GM12878 (cell line): Measurements from ENCODE around the gene CD300H. TPM values are rescaled to one million over a fixed set of nuclear protein-coding genes. Genes with fewer than 3 reads are reported as not detected.
A peak's percentile ranks its signal among the peaks of the same experiment; 100 is the strongest.

Experiments
- ASH2L ChIP-seq: fragments of 300-600, 200-600 bp; sonication (generic); IDR thresholded peaks from 2 replicates; pipeline ENCODE4 v1.6.1; 2017; ENCODE audit warnings: low read depth, mild to moderate bottlenecking, borderline replicate concordance
- BHLHE40 ChIP-seq, 2 experiments: fragments of 450-650 bp in 1 of 2; IDR thresholded peaks; 2 replicates each; pipeline ENCODE4 v1.6.1; 2011 to 2017; ENCODE audit warnings: low read depth in 2 of 2, borderline replicate concordance in 1 of 2, improper control_type of control experiment in 1 of 2, low read length in 1 of 2, mild to moderate bottlenecking in 1 of 2
- CREB1 ChIP-seq: IDR thresholded peaks from 2 replicates; pipeline ENCODE4 v1.6.1; 2012; ENCODE audit warnings: low read depth, mild to moderate bottlenecking, inconsistent platforms
- EED ChIP-seq: sonication (generic); IDR thresholded peaks from 2 replicates; pipeline ENCODE4 v1.6.1; 2016; ENCODE audit warnings: antibody characterized with exemption, low read depth
- EP300 ChIP-seq, 2 experiments: fragments of 150-350 bp in 1 of 2; IDR thresholded peaks; 2 replicates each; pipeline ENCODE4 v1.6.1; 2011 to 2012; ENCODE audit warnings: low read depth in 2 of 2, low read length in 2 of 2, borderline replicate concordance in 1 of 2, improper control_type of control experiment in 1 of 2, inconsistent platforms in 1 of 2; ENCODE audit not compliant: control insufficient read depth in 1 of 2
- EZH2 ChIP-seq: IDR thresholded peaks from 2 replicates; pipeline ENCODE4 v1.6.1; 2012; ENCODE audit warnings: low read depth, mild to moderate bottlenecking, control low read depth, inconsistent platforms, low read length, borderline replicate concordance; ENCODE audit not compliant: control insufficient read depth
- FOS ChIP-seq: IDR thresholded peaks from 3 replicates; pipeline ENCODE4 v1.6.1; 2011; ENCODE audit warnings: borderline replicate concordance; ENCODE audit not compliant: insufficient read length; ENCODE audit errors: extremely low read depth
- NFIC ChIP-seq: IDR thresholded peaks from 2 replicates; pipeline ENCODE4 v1.6.1; 2012; ENCODE audit warnings: low read depth, mild to moderate bottlenecking, inconsistent platforms, low read length, moderate library complexity
- RAD51 ChIP-seq: fragments of 450-650 bp; IDR thresholded peaks from 2 replicates; pipeline ENCODE4 v1.6.1; 2016; ENCODE audit warnings: moderate library complexity, mild to moderate bottlenecking, inconsistent platforms
- SMC3 ChIP-seq: IDR thresholded peaks from 2 replicates; pipeline ENCODE4 v1.6.1; 2011; ENCODE audit warnings: low read length, improper control_type of control experiment, borderline replicate concordance
- SREBF1 ChIP-seq: IDR thresholded peaks from 2 replicates; pipeline ENCODE4 v1.6.1; 2012; ENCODE audit warnings: mild to moderate bottlenecking, low read length
- ZZZ3 ChIP-seq: IDR thresholded peaks from 2 replicates; pipeline ENCODE4 v1.6.1; 2011; ENCODE audit warnings: low read depth; ENCODE audit not compliant: control insufficient read depth, insufficient read length
- polyA plus RNA-seq, 11 experiments: library from polyadenylated mRNA; depleted of rRNA in 4 of 11; unstranded in 6 of 11; stranded (reverse) in 5 of 11; fragments of >200 nt; fragmentation: Nextera tagmentation in 4 of 11; fragmentation: Illumina TruSeq in 1 of 11; extraction: Ambion mirVana in 4 of 11; extraction: Trizol in 1 of 11; gene quantifications; 1 replicate in 1 of 11; 2 replicates in 10 of 11; pipeline versions ENCODE4 v1.2.1 to v1.2.3, GENCODE V29; 2011 to 2016; ENCODE audit warnings: inconsistent platforms in 2 of 11, missing spikeins in 2 of 11, low read depth in 1 of 11
- total RNA-seq, 4 experiments: library from RNA; depleted of rRNA in 3 of 4; stranded (reverse); fragments of >200 nt in 3 of 4; fragmentation: Illumina TruSeq in 1 of 4; extraction: Trizol in 1 of 4; gene quantifications; 2 replicates each; pipeline versions ENCODE4 v1.2.1 to v1.2.3, GENCODE V29; 2013 to 2021
- TF ChIP-seq, protein P1 (sequence below): IDR thresholded peaks from 2 replicates; pipeline ENCODE4 v1.6.1; 2012; ENCODE audit warnings: low read length, inconsistent platforms
- TF ChIP-seq, protein P2 (sequence below): fragments of 450-650 bp; IDR thresholded peaks from 2 replicates; pipeline ENCODE4 v1.6.1; 2018; ENCODE audit warnings: borderline replicate concordance, mild to moderate bottlenecking; ENCODE audit not compliant: partially characterized antibody
- TF ChIP-seq, protein P3 (sequence below): fragments of 450-650 bp; IDR thresholded peaks from 2 replicates; pipeline ENCODE4 v1.6.1; 2016; ENCODE audit warnings: mild to moderate bottlenecking
- TF ChIP-seq, protein P4 (sequence below): IDR thresholded peaks from 2 replicates; pipeline ENCODE4 v1.6.1; 2011; ENCODE audit warnings: mild to moderate bottlenecking, low read depth, low read length, moderate library complexity; ENCODE audit not compliant: insufficient replicate concordance
- TF ChIP-seq, protein P5 (sequence below): IDR thresholded peaks from 2 replicates; pipeline ENCODE4 v1.6.1; 2011; ENCODE audit warnings: borderline replicate concordance, low read depth, mild to moderate bottlenecking, moderate library complexity, low read length; ENCODE audit not compliant: insufficient read depth, poor library complexity, severe bottlenecking
- TF ChIP-seq, protein P6 (sequence below): IDR thresholded peaks from 2 replicates; pipeline ENCODE4 v1.6.1; 2011; ENCODE audit warnings: low read depth, mild to moderate bottlenecking, low read length, moderate library complexity, borderline replicate concordance; ENCODE audit errors: extremely low read depth

Gene CD300H
- total and polyA plus RNA-seq, 10 of the 15 experiments (the other 5 are each of a cell fraction or from before 2014, with no cell fraction given) = not detected

DNA sequence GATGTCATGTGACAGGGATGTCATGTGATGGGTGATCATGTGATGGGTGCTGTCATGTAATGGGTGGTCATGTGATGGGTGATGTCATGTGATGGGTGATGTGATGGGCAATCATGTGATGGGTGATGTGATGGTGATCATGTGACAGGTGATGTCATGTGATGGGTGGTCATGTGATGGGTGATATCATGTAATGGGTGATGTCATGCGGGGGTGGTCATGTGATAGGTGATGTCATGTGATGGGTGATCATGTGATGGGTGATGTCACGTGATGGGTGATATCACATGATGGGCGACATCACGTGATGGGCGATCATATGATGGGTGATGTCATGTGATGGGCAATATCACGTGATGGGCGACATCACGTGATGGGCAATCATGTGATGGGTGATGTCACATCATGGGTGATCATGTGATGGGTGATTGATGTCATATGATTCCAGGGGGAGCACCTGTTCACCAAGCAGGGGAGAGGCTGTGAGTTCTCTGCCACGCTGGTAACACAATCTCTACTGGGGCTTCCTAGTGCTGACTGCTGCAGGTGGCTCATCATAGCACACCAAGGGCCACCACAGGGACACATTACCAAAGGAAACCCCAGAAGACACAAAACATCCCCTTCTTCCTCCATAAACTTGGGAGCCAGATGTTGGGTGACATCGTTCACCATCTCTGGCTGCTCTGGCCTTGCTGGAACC, 52.5 kb downstream of the CD300H start (continued):
- peak in 1 of 2 experiments; percentile 72; a peak in 1 of 4 replicates for TF ChIP-seq EP300 (IDR thresholded peaks at IDR 0.05; ENCODE audit: borderline replicate concordance in 1 of 2, control insufficient read depth in 1 of 2, low read depth in 2 of 2, low read length in 2 of 2)
- TF ChIP-seq, protein P1, sequence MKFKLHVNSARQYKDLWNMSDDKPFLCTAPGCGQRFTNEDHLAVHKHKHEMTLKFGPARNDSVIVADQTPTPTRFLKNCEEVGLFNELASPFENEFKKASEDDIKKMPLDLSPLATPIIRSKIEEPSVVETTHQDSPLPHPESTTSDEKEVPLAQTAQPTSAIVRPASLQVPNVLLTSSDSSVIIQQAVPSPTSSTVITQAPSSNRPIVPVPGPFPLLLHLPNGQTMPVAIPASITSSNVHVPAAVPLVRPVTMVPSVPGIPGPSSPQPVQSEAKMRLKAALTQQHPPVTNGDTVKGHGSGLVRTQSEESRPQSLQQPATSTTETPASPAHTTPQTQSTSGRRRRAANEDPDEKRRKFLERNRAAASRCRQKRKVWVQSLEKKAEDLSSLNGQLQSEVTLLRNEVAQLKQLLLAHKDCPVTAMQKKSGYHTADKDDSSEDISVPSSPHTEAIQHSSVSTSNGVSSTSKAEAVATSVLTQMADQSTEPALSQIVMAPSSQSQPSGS = peak; percentile 35
- TF ChIP-seq SREBF1 = peak; percentile 60
- peak in 1 of 2 experiments; percentile 69; a peak in 2 of 4 replicates for TF ChIP-seq BHLHE40 (IDR thresholded peaks at IDR 0.05; ENCODE audit: borderline replicate concordance in 1 of 2, low read depth in 2 of 2, low read length in 1 of 2)
- TF ChIP-seq NFIC = peak; percentile 91; the same call in 1 of the 2 replicates
- TF ChIP-seq ASH2L = no peak
- TF ChIP-seq, protein P2, sequence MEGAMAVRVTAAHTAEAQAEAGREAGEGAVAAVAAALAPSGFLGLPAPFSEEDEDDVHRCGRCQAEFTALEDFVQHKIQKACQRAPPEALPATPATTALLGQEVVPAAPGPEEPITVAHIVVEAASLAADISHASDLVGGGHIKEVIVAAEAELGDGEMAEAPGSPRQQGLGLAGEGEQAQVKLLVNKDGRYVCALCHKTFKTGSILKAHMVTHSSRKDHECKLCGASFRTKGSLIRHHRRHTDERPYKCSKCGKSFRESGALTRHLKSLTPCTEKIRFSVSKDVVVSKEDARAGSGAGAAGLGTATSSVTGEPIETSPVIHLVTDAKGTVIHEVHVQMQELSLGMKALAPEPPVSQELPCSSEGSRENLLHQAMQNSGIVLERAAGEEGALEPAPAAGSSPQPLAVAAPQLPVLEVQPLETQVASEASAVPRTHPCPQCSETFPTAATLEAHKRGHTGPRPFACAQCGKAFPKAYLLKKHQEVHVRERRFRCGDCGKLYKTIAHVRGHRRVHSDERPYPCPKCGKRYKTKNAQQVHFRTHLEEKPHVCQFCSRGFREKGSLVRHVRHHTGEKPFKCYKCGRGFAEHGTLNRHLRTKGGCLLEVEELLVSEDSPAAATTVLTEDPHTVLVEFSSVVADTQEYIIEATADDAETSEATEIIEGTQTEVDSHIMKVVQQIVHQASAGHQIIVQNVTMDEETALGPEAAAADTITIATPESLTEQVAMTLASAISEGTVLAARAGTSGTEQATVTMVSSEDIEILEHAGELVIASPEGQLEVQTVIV = peak; percentile 42
- TF ChIP-seq, protein P3, sequence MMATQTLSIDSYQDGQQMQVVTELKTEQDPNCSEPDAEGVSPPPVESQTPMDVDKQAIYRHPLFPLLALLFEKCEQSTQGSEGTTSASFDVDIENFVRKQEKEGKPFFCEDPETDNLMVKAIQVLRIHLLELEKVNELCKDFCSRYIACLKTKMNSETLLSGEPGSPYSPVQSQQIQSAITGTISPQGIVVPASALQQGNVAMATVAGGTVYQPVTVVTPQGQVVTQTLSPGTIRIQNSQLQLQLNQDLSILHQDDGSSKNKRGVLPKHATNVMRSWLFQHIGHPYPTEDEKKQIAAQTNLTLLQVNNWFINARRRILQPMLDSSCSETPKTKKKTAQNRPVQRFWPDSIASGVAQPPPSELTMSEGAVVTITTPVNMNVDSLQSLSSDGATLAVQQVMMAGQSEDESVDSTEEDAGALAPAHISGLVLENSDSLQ = peak; percentile 68; the same call in 1 of the 2 replicates
- no peak for TF ChIP-seq FOS
- TF ChIP-seq, protein P4, sequence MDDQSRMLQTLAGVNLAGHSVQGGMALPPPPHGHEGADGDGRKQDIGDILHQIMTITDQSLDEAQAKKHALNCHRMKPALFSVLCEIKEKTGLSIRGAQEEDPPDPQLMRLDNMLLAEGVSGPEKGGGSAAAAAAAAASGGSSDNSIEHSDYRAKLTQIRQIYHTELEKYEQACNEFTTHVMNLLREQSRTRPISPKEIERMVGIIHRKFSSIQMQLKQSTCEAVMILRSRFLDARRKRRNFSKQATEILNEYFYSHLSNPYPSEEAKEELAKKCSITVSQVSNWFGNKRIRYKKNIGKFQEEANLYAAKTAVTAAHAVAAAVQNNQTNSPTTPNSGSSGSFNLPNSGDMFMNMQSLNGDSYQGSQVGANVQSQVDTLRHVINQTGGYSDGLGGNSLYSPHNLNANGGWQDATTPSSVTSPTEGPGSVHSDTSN = peak; percentile 43
- TF ChIP-seq, protein P5, sequence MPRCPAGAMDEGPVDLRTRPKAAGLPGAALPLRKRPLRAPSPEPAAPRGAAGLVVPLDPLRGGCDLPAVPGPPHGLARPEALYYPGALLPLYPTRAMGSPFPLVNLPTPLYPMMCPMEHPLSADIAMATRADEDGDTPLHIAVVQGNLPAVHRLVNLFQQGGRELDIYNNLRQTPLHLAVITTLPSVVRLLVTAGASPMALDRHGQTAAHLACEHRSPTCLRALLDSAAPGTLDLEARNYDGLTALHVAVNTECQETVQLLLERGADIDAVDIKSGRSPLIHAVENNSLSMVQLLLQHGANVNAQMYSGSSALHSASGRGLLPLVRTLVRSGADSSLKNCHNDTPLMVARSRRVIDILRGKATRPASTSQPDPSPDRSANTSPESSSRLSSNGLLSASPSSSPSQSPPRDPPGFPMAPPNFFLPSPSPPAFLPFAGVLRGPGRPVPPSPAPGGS = peak; percentile 60
- peak; percentile 73 for TF ChIP-seq CREB1
- no peak for TF ChIP-seq EED
- TF ChIP-seq RAD51 = peak; percentile 99
- TF ChIP-seq SMC3 = no peak
- no peak for TF ChIP-seq ZZZ3
- no peak for TF ChIP-seq EZH2
- TF ChIP-seq, protein P6, sequence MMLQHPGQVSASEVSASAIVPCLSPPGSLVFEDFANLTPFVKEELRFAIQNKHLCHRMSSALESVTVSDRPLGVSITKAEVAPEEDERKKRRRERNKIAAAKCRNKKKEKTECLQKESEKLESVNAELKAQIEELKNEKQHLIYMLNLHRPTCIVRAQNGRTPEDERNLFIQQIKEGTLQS = peak; percentile 83
- TF ChIP-seq, all 136 proteins: peak for 17
